GM23338 (cell line): ENCODE results near the gene ZHX3. TPM values are rescaled to one million over a fixed set of nuclear protein-coding genes. Genes with fewer than 3 reads are reported as not detected.

ENCODE experiments used
- ATAC-seq: fragments of 200-7000 bp; cut with Tn5 transposase; 3 replicates; pipeline ENCODE4 v1.9.1; 2020
- DNase-seq: peaks from one replicate; pipeline ENCODE4 v3.0.0-alpha.2; 2015; ENCODE audit warnings: low spot score
- H2AFZ ChIP-seq: fragments of 200-600 bp; sonication (generic); 2 replicates; pipeline ENCODE4 v1.8.0; 2016; ENCODE audit warnings: antibody characterized with exemption, mild to moderate bottlenecking, moderate library complexity
- H3F3A ChIP-seq: fragments of 200-600 bp; sonication (generic); replicated peaks from 2 replicates; pipeline ENCODE4 v1.8.0; 2017; ENCODE audit warnings: antibody characterized with exemption, mixed run types, low read depth
- H3K27ac ChIP-seq: fragments of 200-600 bp; sonication (generic); 2 replicates; pipeline ENCODE4 v1.6.1; 2016; ENCODE audit warnings: low read depth
- H3K27me3 ChIP-seq: fragments of 200-600 bp; sonication (generic); 2 replicates; pipeline ENCODE4 v1.8.0; 2016; ENCODE audit warnings: mild to moderate bottlenecking, mixed run types, moderate library complexity; ENCODE audit not compliant: insufficient read depth
- H3K36me3 ChIP-seq: fragments of 200-600 bp; sonication (generic); 2 replicates; pipeline ENCODE4 v1.8.0; 2016; ENCODE audit warnings: mild to moderate bottlenecking; ENCODE audit not compliant: insufficient read depth
- H3K4me1 ChIP-seq: fragments of 200-600 bp; sonication (generic); 2 replicates; pipeline ENCODE4 v1.8.0; 2016; ENCODE audit warnings: mild to moderate bottlenecking, moderate library complexity; ENCODE audit not compliant: insufficient read depth
- H3K4me2 ChIP-seq: fragments of 200-600 bp; sonication (generic); 2 replicates; pipeline ENCODE4 v1.7.1; 2017; ENCODE audit warnings: mixed run types
- H3K4me3 ChIP-seq: fragments of 200-600 bp; sonication (generic); 2 replicates; pipeline ENCODE4 v1.6.1; 2016; ENCODE audit warnings: mixed run types
- H3K79me2 ChIP-seq: fragments of 200-600 bp; sonication (generic); replicated peaks from 2 replicates; pipeline ENCODE4 v1.8.0; 2017; ENCODE audit warnings: mild to moderate bottlenecking; ENCODE audit not compliant: insufficient read depth
- H3K9me2 ChIP-seq: fragments of 200-600 bp; sonication (generic); 2 replicates; pipeline ENCODE4 v1.8.0; 2017; ENCODE audit not compliant: insufficient read depth
- H4K20me1 ChIP-seq: fragments of 200-600 bp; sonication (generic); replicated peaks from 2 replicates; pipeline ENCODE4 v1.8.0; 2017; ENCODE audit warnings: mild to moderate bottlenecking; ENCODE audit not compliant: insufficient read depth
- H3K27ac Mint-ChIP-seq: 2 replicates; pipeline ENCODE4 v1.8.0; 2020; ENCODE audit warnings: inconsistent platforms, mild to moderate bottlenecking, moderate library complexity, mixed read lengths
- H3K27me3 Mint-ChIP-seq: 3 replicates; pipeline ENCODE4 v1.8.0; 2022; ENCODE audit warnings: low read depth, mild to moderate bottlenecking, moderate library complexity, mixed read lengths, inconsistent platforms; ENCODE audit not compliant: insufficient read depth, poor library complexity
- H3K36me3 Mint-ChIP-seq: 3 replicates; pipeline ENCODE4 v1.8.0; 2021; ENCODE audit warnings: low read depth, mild to moderate bottlenecking, inconsistent platforms, moderate library complexity, mixed read lengths
- H3K4me1 Mint-ChIP-seq: 3 replicates; pipeline ENCODE4 v1.8.0; 2020; ENCODE audit warnings: mild to moderate bottlenecking, inconsistent platforms, mixed read lengths
- H3K4me3 Mint-ChIP-seq: 3 replicates; pipeline ENCODE4 v1.8.0; 2021; ENCODE audit warnings: moderate library complexity, mild to moderate bottlenecking, inconsistent platforms, mixed read lengths
- H3K9me3 Mint-ChIP-seq: 3 replicates; pipeline ENCODE4 v1.8.0; 2020; ENCODE audit warnings: moderate library complexity, mild to moderate bottlenecking, inconsistent platforms, mixed read lengths
- CTCF ChIP-seq, 2 experiments: fragments of 200-600 bp in 1 of 2; sonication (generic) in 1 of 2; conservative IDR thresholded peaks; 2 replicates each; pipeline versions ENCODE4 v1.5.1 to v1.6.1; 2016 to 2017; ENCODE audit warnings: antibody characterized with exemption in 2 of 2, low read depth in 2 of 2, mild to moderate bottlenecking in 2 of 2, moderate library complexity in 1 of 2
- EZH2 ChIP-seq: fragments of 200-600 bp; sonication (generic); IDR thresholded peaks from one replicate; pipeline ENCODE4 v1.8.0; 2017; ENCODE audit warnings: antibody characterized with exemption, mild to moderate bottlenecking, low read depth; ENCODE audit not compliant: unreplicated experiment
- EZH2phosphoT487 ChIP-seq: fragments of 200-600 bp; sonication (generic); IDR thresholded peaks from one replicate; pipeline ENCODE4 v1.8.1; 2018; ENCODE audit warnings: antibody characterized with exemption; ENCODE audit not compliant: unreplicated experiment
- JUNB ChIP-seq: IDR thresholded peaks from one replicate; pipeline ENCODE4 v1.6.1; 2016; ENCODE audit warnings: antibody characterized with exemption; ENCODE audit not compliant: unreplicated experiment
- NANOG ChIP-seq: IDR thresholded peaks from 2 replicates; pipeline ENCODE4 v1.6.1; 2016; ENCODE audit warnings: antibody characterized with exemption, borderline replicate concordance
- STAT1 ChIP-seq: IDR thresholded peaks from one replicate; pipeline ENCODE4 v1.6.1; 2016; ENCODE audit warnings: antibody characterized with exemption; ENCODE audit not compliant: unreplicated experiment
- ZNF114 ChIP-seq: fragments of 250-450 bp; sonication (Bioruptor Pico); IDR thresholded peaks from 2 replicates; pipeline ENCODE4 v1.5.0; 2020; ENCODE audit warnings: mild to moderate bottlenecking, moderate library complexity
- ZNF462 ChIP-seq: fragments of 250-450 bp; sonication (Bioruptor Pico); IDR thresholded peaks from 2 replicates; pipeline ENCODE4 v1.5.0; 2020; ENCODE audit warnings: mild to moderate bottlenecking, moderate library complexity
- polyA plus RNA-seq: library from polyadenylated mRNA; unstranded; fragments of >200 nt; fragmentation: Nextera tagmentation; extraction: Ambion mirVana; gene quantifications from 2 replicates; pipeline ENCODE4 v1.2.1, GENCODE V29; 2016
- total RNA-seq: library from RNA; depleted of rRNA; stranded (reverse); fragments of >200 nt; shearing (Covaris generic); gene quantifications from 2 replicates; pipeline ENCODE4 v1.2.3, GENCODE V29; 2014

The ZHX3 gene
- total and polyA plus RNA-seq, 2 experiments from 2014 or later: 1.7 to 2.8 TPM

- TF ChIP-seq ZNF462 (no peak), EZH2 (no peak), CTCF (conservative IDR thresholded peaks at IDR 0.05; ENCODE audit: low read depth in 2 of 2) (no peak; a peak in 1 of 4 replicates), ZNF114 (CRISPR knock-in tag) (no peak)
Observed at GRCh38 chr20:41161886-41162285, 155.6 kb downstream of the ZHX3 start (continued).

- no peaks in the 10 kb centered on the region for H3K4me1 ChIP-seq
- H3K4me3 ChIP-seq: no peak overlapping the region
- H3K27ac Mint-ChIP-seq: no peak overlapping the region
- H3K27me3 ChIP-seq: no peaks in the 10 kb centered on the region
- peaks cover 44% of the 10 kb centered on the region for H3K79me2 ChIP-seq
- no peak overlapping the region for H3K4me3 Mint-ChIP-seq
- peaks cover 22% of the 10 kb centered on the region for H3K4me1 Mint-ChIP-seq
- no peak overlapping the region for H2AFZ ChIP-seq
- no peaks in the 10 kb centered on the region for H3K9me2 ChIP-seq
- H3K27me3 Mint-ChIP-seq: peaks cover 5% of the 10 kb centered on the region
- no peak for DNase-seq
- peaks cover 31% of the 10 kb centered on the region for H4K20me1 ChIP-seq
- ATAC-seq: no peak
- peaks cover 59% of the 10 kb centered on the region for H3K36me3 Mint-ChIP-seq
- H3K27ac ChIP-seq: no peak overlapping the region
- H3F3A ChIP-seq: no peaks in the 10 kb centered on the region
- no peaks in the 10 kb centered on the region for H3K9me3 Mint-ChIP-seq
- H3K4me2 ChIP-seq: no peak overlapping the region
- H3K36me3 ChIP-seq: peaks cover 10% of the 10 kb centered on the region; the same call in 1 of the 2 replicates
- TF ChIP-seq STAT1 (no peak), CTCF (conservative IDR thresholded peaks at IDR 0.05; ENCODE audit: low read depth in 2 of 2) (no peak), NANOG (no peak), ZNF114 (CRISPR knock-in tag) (no peak), EZH2phosphoT487 (no peak), JUNB (no peak)
Observed at GRCh38 chr20:41160686-41161085, 156.8 kb downstream of the ZHX3 start.
